Stimulated activated CD8-positive, alpha-beta memory T cell treated with anti-CD3 and anti-CD28 coated beads, Interleukin-4, amount 100 ng/mL, for 48 hours (primary cell): ENCODE measurements around the gene FBXO34.
"Not testable (repeated sequence)": the region's sequence is repeated elsewhere in the genome, so short reads cannot be mapped to it uniquely, and the experiment has no call there.

Experiments
- DNase-seq: peaks from one replicate; pipeline ENCODE4 v3.0.0-alpha.2; 2020

Gene FBXO34

GRCh38 chr14:55274146-55274545 lies 2.9 kb downstream of the FBXO34 start:
- DNase-seq: no peak

- DNase-seq: no peak
Measured at GRCh38 chr14:55274751-55275150, 3.5 kb downstream of the FBXO34 start.

DNA sequence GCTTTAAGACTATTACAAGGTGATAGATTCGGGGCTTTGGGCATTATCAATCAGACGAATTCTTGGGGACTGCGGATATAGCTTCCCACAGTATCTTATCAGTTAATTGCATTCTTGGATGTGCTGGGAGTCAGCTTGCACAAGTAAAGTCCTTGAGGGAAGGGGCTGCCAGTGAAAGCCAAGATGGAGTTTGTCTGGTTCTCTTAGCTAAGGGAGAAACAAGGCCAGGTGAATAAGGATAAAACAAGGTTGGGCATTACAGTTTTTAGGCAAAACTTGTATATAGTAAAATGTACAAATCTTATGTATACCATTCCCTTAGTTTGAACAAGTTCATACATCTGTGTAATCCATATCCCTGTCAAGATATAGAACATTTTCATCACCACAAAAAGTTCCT lies 5.5 kb downstream of the FBXO34 start:
- DNase-seq: no peak

DNA sequence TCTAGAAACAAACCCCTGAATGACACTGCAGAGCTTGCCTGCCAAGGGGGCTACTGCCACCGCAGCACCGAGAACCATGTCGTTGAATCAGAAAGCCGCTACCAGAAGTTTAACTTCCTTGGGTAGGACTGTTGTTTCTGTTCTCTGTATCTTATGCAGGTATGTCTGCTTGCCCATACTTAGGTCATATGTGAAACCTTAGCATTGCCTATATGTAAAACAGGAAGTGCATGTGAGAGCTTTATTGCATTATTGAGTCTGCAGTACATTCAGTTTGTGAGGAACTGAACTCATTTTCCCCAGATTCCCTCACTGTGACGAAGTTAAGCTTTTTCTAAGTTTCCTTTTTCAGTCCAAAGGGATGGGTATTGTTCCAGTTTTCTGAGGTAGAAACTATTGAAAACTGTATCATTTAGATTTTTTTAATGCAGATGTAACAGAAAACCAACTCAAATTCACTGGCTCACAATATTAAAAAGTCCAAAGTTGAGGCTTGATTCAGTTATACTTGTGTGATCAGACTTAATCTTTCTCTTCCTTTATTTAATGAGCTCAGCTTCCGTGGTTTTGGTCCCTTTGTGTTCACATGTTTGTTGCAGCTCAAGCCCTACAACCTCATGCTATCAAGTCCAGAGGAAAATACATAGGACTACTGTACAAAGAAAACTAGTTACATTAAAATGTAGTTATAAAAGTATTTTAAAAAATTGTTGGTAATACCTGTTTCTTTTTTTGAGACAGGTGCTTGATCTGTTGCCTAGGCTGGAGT lies 6.9 kb downstream of the FBXO34 start:
- no peak for DNase-seq

DNA sequence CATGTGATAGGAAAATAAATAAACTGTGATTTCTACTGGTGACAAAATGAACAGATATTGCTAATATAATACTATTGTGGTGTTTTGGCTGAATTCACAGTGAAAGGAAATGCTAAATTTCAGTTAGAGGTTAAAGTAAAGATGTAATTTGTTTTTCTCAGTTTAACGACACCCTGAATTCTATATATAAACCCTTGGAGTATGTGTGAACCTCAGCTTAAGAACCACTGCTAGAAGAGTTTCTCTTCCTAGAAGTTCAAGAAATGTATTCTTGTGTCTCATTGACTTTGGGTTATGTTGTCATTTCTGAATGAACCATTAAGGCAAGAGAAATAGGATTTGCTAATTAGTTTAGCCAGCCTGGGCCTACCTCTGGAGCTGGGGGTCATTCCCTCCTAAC lies 8.2 kb downstream of the FBXO34 start:
- DNase-seq: no peak

DNA sequence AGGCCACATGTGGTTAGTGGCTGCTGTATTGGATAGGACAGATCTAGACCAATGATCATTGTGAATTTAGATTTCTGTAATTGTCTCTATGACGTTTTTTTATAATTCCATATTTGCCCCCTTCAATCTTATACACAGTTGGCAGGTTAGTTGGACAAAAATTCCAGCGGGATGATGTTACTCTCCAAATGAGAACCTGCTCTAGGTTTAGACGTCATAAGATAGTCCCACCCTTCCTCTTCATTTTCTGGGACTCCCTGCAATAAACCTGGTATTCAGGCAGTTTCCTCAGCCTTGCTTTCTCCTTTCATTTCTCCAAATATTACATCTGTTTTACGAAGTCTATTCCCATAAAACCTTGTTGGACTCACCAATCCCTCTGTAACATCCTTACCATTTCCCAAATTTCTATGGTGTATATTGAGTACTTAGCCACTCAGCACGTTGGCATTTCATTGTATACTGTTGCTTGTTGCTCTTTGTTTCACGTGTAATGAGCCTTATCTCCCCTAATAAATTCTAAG lies 10.2 kb downstream of the FBXO34 start:
- DNase-seq: no peak

DNA sequence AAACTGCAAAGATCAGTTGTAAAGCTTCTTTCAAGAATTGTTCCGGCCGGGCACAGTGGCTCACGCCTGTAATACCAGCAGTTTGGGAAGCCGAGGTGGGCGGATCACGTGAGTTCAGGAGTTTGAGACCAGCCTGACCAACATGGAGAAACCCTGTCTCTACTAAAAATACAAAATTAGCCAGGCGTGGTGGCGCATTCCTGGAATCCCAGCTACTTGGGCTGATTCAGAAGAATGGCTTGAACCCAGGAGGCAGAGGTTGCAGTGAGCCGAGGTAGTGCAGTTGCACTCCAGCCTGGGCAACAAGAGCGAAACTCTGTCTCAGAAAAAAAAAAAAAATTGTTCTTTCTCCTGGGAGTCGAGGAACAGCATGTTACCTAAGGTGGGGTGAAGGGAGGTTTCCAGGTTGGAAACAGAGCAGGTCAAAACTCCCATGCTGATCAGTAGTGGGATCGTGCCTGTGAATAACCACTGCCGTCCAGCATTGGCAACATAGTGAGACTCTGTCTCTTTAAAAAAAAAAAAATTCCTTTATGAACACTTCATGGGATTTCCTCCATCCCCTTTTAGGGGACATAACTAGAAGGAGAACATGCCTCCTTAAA lies 13.9 kb downstream of the FBXO34 start:
- no peak for DNase-seq

DNA sequence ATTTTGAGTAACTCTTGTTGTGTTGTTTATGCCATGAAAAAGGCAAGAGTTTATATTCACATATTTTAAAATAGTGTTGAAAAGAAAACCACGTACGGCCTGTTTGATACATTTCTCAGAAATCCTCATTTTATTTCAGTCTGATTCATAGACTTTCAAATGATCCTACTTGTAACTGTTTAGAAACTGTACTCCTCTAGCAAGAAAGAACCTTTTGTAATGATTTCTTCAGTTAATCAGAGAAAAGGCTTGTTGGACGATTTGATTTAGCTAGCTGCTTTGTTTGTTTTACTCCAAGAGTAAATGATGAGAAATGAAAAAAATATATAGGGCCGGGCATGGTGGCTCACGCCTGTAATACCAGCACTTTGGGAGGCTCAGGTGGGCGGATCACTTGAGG lies 17.2 kb downstream of the FBXO34 start:
- no peak for DNase-seq

DNA sequence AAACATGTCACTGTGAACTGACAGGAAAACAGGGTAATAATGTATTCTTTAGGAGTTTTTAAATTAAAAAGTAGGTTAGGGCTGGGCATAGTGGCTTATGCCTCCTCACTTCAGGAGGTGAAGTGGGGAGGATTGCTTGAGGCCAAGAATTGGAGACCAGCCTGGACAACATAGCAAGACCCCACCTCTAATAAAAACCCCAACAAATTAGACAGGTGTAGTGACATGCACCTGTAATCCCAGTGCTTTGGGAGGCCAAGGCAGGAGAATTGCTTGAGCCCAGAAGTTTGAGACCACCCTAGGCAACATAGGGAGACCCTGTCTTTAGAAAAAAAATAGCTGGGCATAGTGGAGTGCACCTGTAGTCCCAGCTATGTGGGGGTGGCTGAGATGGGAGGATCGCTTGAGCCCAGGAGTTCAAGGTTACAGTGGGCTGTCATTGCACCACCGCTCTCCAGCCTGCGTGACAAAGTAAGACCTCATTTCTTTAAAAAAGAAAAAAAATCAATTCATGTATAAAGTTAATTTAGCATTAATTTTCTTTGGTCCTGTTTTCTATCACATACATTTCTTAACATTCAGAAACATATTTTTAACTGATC lies 20.4 kb downstream of the FBXO34 start:
- no peak for DNase-seq

- no peak for DNase-seq
Measured at GRCh38 chr14:55294603-55295002, 23.4 kb downstream of the FBXO34 start.

DNA sequence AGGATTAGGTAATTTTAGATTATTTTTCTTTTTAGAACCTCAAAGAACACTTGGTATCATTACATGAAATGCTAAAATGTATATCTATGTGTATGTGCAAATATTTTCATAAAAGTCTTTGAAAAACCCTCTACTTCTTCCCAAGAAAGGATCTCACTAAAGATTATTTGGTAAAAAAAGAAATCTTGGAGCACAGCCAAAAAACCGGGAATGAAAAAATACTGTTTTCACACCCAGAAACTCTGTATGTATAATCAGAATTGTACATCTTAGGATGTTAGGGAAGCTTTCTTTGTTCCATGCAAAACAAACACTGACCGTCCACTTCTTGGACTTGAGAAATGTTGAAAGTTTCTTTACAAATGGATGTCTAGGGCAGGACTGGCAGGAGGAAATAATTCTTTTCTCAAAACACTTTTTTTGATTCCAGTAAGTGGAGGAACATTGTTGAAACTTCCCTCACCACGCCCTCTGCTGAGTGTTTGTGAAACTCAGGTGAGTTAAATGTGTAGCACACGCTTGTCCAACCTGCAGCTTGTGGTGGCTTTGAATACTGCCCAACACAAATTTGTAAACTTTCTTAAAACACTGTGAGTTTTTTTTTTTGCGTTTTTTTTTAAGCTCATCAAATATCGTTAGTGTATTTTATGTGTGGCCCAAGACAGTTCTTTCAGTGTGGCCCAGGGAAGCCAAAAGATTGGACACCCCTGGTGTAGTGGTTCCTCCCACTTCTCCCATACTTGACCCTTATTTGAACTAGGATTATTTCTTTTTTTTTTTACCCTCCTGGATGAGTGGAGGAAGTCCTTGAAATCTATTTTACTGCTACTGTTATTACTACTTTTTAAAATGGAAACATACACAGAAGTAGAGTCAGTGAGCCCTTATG lies 26.6 kb downstream of the FBXO34 start:
- no peak for DNase-seq

DNA sequence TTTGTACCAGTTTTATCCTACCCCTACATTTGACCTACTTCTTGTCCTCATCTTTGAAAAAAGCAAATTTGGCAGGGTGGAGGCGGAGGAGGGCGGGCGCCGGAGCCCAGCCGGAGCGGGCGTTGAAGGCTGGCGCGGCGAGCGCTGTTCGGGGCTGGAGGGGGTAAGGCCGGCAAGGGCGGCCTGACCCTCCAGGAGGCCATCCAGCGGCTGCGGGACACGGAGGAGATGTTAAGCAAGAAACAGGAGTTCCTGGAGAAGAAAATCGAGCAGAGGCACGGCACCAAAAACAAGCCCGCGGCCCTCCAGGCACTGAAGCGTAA lies 27.2 kb downstream of the FBXO34 start:
- DNase-seq: no peak

DNA sequence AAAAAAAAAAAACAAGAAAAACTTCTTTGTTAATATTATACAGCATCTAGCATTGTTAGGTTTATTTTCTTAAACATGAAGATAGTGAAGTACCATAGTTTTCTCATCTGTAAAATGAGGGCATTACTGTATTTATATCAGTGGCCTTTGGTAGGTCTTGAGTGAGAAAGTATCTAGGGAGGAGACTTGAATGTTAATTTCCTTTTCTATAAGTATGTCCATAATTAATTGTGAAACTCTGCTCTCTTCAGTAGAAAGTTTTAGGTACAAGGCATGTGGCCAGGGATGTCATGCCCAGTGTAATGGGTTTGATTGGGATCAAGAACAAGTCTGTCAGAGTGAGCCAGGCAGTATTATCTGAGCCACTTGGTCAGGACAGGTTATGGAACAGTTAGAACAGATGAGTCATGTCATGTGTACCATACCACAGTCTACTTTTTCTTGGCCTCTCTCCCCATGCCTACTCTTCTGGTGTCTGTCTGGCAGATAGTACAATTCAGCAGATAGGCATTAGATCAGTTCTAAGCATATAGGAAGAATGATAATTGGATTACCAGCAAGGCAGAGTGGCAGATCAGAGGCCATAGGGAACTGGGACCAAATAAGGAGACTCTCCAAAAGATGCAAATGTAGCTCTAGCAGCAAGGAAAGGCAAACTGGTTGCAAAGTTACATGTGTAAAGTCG lies 30.4 kb downstream of the FBXO34 start:
- DNase-seq: no peak

DNA sequence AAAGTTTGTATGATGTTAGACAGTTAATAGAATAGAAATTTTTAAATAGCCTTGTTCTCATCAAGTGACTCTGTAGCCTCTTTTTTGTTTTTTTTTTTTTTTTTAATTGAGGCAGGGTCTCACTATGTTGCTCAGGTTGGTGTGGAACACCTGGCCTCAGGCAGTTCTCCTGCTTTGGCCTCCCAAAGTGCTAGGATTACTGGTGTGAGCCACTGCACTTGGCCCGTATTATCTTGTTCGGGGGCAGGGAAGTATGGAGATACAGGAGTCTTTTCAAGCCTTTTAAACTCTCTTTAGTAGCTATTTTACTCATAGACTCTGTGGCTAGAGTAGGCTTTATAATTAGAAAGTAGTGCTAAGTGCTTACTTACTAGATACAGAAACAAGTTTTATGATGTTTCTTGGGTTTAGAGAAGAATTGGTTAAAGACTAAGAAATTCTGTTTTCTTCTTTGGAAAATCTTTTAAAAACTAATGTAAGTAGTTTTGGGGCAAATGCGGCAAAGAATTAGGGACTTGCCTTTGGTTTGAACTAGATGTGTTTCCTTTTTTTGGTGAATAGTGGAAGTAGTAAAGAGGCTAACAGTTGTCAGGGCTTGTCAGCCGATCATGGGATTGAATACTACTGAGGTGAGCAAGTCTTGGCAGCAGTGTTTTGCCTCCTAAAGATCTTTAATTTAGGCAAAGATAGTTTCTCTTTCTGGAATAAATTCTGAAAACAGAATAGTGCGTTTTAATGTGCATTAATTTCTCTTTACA lies 31.3 kb downstream of the FBXO34 start:
- DNase-seq: no peak

GRCh38 chr14:55303125-55303499 lies 31.9 kb downstream of the FBXO34 start:
- no peak for DNase-seq

DNA sequence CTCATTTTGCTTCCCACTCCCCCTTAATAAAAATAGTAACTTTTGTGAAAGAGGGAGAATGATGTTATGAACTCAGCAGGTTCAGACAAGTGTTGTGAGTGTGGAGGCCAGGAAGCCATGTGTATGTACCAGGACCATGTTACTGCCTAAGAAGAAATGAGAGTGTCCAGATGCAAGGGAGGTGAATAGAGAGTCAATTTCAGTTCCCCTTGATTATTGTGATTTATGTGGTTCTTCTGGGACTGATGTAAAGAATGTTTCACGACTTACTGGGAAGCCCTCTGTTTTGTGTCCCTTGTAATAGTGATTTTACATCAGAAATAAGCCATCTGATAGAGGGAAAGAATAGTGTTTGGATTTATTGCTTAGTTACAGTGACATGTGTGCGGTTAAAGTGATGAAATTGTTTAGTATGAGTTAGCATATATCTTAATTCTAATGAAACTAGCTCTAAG lies 32.5 kb downstream of the FBXO34 start:
- no peak for DNase-seq

DNA sequence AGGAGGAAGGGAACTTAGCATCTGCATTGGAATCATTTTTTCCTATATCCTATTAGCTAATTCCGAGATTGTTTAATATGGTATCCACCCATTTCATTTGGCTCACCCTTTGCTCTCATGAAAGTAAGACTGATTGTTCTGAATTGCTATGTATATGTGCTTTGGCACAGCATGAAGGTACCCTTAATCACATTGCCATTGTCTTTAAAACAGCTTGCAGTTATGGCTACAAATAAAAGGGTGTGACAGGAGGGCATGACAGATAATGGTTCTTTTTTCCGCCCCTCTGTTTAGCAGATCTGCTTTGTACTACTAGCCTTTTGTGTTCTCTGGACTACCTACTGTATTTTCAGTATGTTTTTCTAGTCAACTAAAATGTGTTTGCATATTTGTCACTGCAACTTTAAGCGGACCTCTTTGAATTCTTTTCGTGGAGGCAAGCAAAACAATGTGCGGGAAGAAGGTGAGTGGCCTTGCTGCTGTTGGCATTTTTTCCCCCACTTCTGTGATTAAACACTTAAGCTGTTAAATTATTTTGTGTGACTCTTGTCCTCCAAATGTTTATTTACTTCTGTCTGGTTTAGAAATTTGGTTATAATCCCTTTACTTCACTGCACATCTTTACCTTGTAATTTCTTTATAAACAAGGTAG lies 35.8 kb downstream of the FBXO34 start:
- no peak for DNase-seq

DNA sequence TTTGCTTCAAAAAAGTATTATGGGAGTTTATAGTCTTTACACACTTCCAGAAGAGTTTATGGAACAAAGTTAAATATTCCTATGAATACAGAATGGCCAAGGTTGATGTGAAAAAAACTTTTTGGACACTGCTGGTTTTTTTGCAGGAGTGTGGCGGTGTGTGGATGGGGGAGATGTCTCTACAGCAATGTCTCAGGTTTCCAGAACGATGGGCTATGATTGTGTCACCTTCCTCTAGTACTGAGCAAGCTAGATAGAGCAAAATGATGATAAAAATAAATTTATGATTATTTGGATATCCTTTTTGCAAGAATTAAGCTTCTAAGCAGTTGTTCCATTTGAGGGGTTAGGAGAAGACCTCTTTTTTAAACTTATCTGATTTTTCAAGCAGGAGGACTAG lies 37.9 kb downstream of the FBXO34 start:
- DNase-seq: no peak

DNA sequence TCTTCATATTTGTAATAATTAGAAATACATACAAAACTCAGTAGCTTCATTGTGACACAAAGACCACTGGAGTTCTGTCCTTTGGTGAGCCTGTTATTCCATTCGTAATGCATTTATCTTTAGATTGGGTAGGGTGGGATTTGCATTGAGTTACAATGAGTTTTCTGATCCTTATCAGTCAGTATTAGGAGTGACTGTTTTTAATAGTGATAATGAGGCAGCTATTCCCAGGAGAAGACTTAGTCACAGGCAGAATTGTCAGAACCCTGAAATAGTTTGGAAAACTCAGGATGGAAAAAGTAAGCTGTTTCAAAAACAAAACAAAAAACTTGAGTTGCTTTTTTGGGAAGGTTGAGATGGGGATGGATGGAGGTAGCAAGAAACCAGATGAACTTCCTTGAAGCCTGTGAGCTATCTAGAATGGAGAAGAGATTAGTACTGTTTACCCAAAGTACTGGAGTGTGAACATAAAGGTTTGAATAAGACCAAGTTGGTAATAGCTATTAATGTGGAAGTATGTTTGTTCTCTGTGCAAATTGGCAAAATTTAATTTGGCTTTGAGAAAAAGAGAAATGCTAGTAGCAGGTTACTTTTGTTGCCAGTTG lies 38.6 kb downstream of the FBXO34 start:
- DNase-seq: no peak

DNA sequence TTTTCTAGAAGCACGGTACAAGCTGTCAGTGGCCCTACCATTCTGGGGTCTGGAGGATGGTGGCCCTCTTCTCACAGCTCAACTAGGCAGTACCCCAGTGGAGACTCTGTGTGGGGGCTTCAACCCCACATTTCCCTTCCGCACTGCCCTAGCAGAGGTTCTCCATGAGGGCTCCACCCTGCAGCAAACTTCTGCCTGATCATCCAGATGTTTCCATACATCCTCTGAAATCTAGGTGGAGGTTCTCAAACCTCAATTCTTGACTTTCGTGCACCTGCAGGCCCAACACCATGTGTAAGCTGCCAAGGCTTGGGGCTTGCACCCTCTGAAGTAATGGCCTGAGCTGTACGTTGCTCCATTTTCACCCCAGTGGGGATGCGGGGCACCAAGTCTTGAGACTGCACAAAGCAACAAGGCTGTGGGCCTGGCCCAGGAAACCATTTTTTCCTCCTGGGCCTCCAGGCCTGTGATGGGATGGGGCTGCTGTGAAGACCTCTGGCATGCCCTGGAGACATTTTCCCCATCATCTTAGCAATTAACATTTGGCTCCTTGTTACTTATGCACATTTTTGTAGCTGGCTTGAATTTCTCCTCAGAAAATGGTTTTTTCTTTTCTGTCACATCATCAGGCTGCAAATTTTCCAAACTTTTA lies 41.3 kb downstream of the FBXO34 start:
- not testable (repeated sequence) for DNase-seq
